Astrocyte (in vitro differentiated cells and primary cell): ENCODE measurements around the gene ZNF462. TPM values are rescaled to one million over a fixed set of nuclear protein-coding genes. Genes with fewer than 3 reads are reported as not detected.
A peak's percentile ranks its signal among the peaks of the same experiment; 100 is the strongest.

Experiments used
- DNase-seq: peaks from one replicate; pipeline ENCODE4 v3.0.0-alpha.2; 2010; ENCODE audit warnings: low read depth
- FAIRE-seq: peaks from 2 replicates; lab custom pipeline; 2011; peaks lifted over from hg19 to GRCh38; lab: Jason Lieb, UNC
- H2AFZ ChIP-seq: 2 replicates; pipeline ENCODE4 v1.6.0; 2012; ENCODE audit warnings: low read depth, low read length, inconsistent platforms
- H3K27ac ChIP-seq: 2 replicates; pipeline ENCODE4 v1.5.1; 2011; ENCODE audit warnings: low read depth, low read length, inconsistent platforms
- H3K27me3 ChIP-seq: 2 replicates; pipeline ENCODE4 v1.6.0; 2011; ENCODE audit warnings: low read length, inconsistent platforms; ENCODE audit not compliant: insufficient read depth
- H3K36me3 ChIP-seq: 2 replicates; pipeline ENCODE4 v1.5.1; 2011; ENCODE audit warnings: low read length, inconsistent platforms; ENCODE audit not compliant: insufficient read depth
- H3K4me1 ChIP-seq: 2 replicates; pipeline ENCODE4 v1.5.1; 2011; ENCODE audit warnings: low read length, inconsistent platforms; ENCODE audit not compliant: insufficient read depth
- H3K4me2 ChIP-seq: 2 replicates; pipeline ENCODE4 v1.6.0; 2012; ENCODE audit warnings: low read length, inconsistent platforms
- H3K4me3 ChIP-seq: 2 replicates; pipeline ENCODE4 v1.5.1; 2011; ENCODE audit warnings: low read depth, mild to moderate bottlenecking, low read length, inconsistent platforms; ENCODE audit not compliant: insufficient read depth
- H3K79me2 ChIP-seq: 2 replicates; pipeline ENCODE4 v1.6.0; 2012; ENCODE audit warnings: mild to moderate bottlenecking, low read length, inconsistent platforms; ENCODE audit not compliant: insufficient read depth
- H3K9ac ChIP-seq: 2 replicates; pipeline ENCODE4 v1.6.0; 2012; ENCODE audit warnings: mild to moderate bottlenecking, low read length, inconsistent platforms
- H3K9me3 ChIP-seq: 2 replicates; pipeline ENCODE4 v1.5.1; 2012; ENCODE audit warnings: low read depth, mild to moderate bottlenecking, low read length, inconsistent platforms; ENCODE audit not compliant: insufficient read depth
- H4K20me1 ChIP-seq: 2 replicates; pipeline ENCODE4 v1.6.0; 2012; ENCODE audit warnings: low read length, inconsistent platforms; ENCODE audit not compliant: insufficient read depth
- H3K27ac Mint-ChIP-seq: one replicate; pipeline ENCODE4 v1.8.0; 2021; ENCODE audit warnings: mild to moderate bottlenecking, mixed read lengths; ENCODE audit not compliant: unreplicated experiment
- H3K27me3 Mint-ChIP-seq: one replicate; pipeline ENCODE4 v1.8.0; 2021; ENCODE audit warnings: low read depth, mixed read lengths; ENCODE audit not compliant: unreplicated experiment
- H3K36me3 Mint-ChIP-seq: one replicate; pipeline ENCODE4 v1.8.0; 2021; ENCODE audit warnings: low read depth, mixed read lengths; ENCODE audit not compliant: unreplicated experiment
- H3K4me1 Mint-ChIP-seq: one replicate; pipeline ENCODE4 v1.8.0; 2021; ENCODE audit warnings: low read depth, mixed read lengths; ENCODE audit not compliant: unreplicated experiment
- H3K4me3 Mint-ChIP-seq: one replicate; pipeline ENCODE4 v1.8.0; 2021; ENCODE audit warnings: mild to moderate bottlenecking, moderate library complexity, mixed read lengths; ENCODE audit not compliant: unreplicated experiment
- H3K9me3 Mint-ChIP-seq: one replicate; pipeline ENCODE4 v1.8.0; 2021; ENCODE audit warnings: mild to moderate bottlenecking, mixed read lengths; ENCODE audit not compliant: unreplicated experiment
- CTCF ChIP-seq: IDR thresholded peaks from 2 replicates; pipeline ENCODE4 v1.5.1; 2011; ENCODE audit warnings: low read depth, mild to moderate bottlenecking, inconsistent platforms, low read length, moderate library complexity; ENCODE audit not compliant: insufficient read depth
- EZH2 ChIP-seq: IDR thresholded peaks from 2 replicates; pipeline ENCODE4 v1.6.1; 2012; ENCODE audit warnings: mild to moderate bottlenecking, low read length, inconsistent platforms; ENCODE audit not compliant: insufficient read depth
- total RNA-seq: library from RNA; stranded (reverse); gene quantifications from 2 replicates; pipeline ENCODE4 v1.2.1, GENCODE V29; 2021

ZNF462 gene
- total RNA-seq, 1 donor from 2014 or later = 126 TPM

GRCh38 chr9:106954974-106955850 lies 92.2 kb downstream of the ZNF462 start:
- no peaks in the 10 kb centered on the region for H3K36me3 ChIP-seq
- H3K4me1 Mint-ChIP-seq = peaks cover 67% of the 10 kb centered on the region
- H3K27ac Mint-ChIP-seq = peak overlapping the region; percentile 83
- H3K79me2 ChIP-seq = no peaks in the 10 kb centered on the region
- TF ChIP-seq CTCF = no peak
- no peak for TF ChIP-seq EZH2
- H3K9ac ChIP-seq = no peak overlapping the region
- no peaks in the 10 kb centered on the region for H3K27me3 ChIP-seq
- H3K9me3 ChIP-seq = no peaks in the 10 kb centered on the region
- no peaks in the 10 kb centered on the region for H4K20me1 ChIP-seq
- no peak overlapping the region for H3K4me2 ChIP-seq
- FAIRE-seq = peak; percentile 13
- no peak overlapping the region for H3K4me3 Mint-ChIP-seq
- H3K27me3 Mint-ChIP-seq = no peaks in the 10 kb centered on the region
- H3K27ac ChIP-seq = no peak overlapping the region
- H3K9me3 Mint-ChIP-seq = no peaks in the 10 kb centered on the region
- H3K36me3 Mint-ChIP-seq = peaks cover 25% of the 10 kb centered on the region
- peaks cover 26% of the 10 kb centered on the region for H3K4me1 ChIP-seq
- no peak overlapping the region for H3K4me3 ChIP-seq
- DNase-seq = no peak
- H2AFZ ChIP-seq = no peak overlapping the region

- H2AFZ ChIP-seq = no peak overlapping the region
- Mint-ChIP-seq H3K27me3 (no peaks in the 10 kb centered on the region), H3K4me3 (peak overlapping the region; percentile 10), H3K27ac (peak overlapping the region; percentile 37), H3K4me1 (peaks cover 75% of the 10 kb centered on the region), H3K36me3 (peaks cover 30% of the 10 kb centered on the region), H3K9me3 (peaks cover 2% of the 10 kb centered on the region)
- H3K4me3 ChIP-seq = no peak overlapping the region
- DNase-seq (peak; percentile 88), FAIRE-seq (no peak)
- no peaks in the 10 kb centered on the region for H3K79me2 ChIP-seq
- H3K36me3 ChIP-seq = no peaks in the 10 kb centered on the region
- H3K4me1 ChIP-seq = peaks cover 32% of the 10 kb centered on the region
- TF ChIP-seq EZH2 = no peak
- no peak for TF ChIP-seq CTCF
- no peak overlapping the region for H3K9ac ChIP-seq
- H4K20me1 ChIP-seq = no peaks in the 10 kb centered on the region
- H3K4me2 ChIP-seq = peak overlapping the region; percentile 16
- H3K9me3 ChIP-seq = no peaks in the 10 kb centered on the region
- peak overlapping the region; percentile 12 for H3K27ac ChIP-seq
- no peaks in the 10 kb centered on the region for H3K27me3 ChIP-seq
Observed at GRCh38 chr9:106956971-106957370, 94.0 kb downstream of the ZNF462 start.
